ENCODE measurements around the gene CLK1.

Gene CLK1

DNA sequence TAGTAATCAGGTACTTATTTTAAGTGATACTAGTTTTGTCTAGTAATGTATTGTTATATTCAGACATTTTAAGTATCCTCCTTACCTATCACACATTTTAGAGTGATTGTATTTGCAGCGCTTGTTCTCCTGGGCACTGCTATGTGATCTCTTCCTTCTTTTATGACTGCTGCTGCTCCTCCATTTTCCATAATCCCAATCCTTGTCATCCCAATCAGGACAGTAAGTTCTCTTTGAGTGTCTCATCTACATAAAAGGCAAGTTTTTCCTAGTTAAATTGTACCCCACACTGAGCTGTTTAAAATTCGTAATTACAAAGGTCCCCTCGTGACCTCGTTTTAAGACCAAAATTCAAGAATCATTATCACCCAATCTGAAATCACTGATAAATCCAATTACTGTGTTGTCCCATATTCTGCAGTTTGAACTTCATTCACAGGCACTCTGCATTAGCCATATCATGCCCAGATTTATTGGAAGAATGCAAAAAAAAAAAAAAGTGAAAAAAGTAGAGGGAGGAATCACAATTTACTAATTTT lies 2.8 kb downstream of the CLK1 start:
- DNase-seq, result no peak
- H3K9me3 ChIP-seq, result no peaks in the 10 kb centered on the region
- peak overlapping the region; percentile 90 to 95 for H3K4me3 ChIP-seq
- peaks cover 0 to 61% (median 34%) of the 10 kb centered on the region in 4 donors for H3K4me1 ChIP-seq
- H3K27me3 ChIP-seq, result no peaks in the 10 kb centered on the region
- H3K36me3 ChIP-seq, result peaks cover 30 to 36% (median 35%) of the 10 kb centered on the region in 3 donors
- TF ChIP-seq, protein P1, sequence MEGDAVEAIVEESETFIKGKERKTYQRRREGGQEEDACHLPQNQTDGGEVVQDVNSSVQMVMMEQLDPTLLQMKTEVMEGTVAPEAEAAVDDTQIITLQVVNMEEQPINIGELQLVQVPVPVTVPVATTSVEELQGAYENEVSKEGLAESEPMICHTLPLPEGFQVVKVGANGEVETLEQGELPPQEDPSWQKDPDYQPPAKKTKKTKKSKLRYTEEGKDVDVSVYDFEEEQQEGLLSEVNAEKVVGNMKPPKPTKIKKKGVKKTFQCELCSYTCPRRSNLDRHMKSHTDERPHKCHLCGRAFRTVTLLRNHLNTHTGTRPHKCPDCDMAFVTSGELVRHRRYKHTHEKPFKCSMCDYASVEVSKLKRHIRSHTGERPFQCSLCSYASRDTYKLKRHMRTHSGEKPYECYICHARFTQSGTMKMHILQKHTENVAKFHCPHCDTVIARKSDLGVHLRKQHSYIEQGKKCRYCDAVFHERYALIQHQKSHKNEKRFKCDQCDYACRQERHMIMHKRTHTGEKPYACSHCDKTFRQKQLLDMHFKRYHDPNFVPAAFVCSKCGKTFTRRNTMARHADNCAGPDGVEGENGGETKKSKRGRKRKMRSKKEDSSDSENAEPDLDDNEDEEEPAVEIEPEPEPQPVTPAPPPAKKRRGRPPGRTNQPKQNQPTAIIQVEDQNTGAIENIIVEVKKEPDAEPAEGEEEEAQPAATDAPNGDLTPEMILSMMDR (IDR thresholded peaks at IDR 0.05), result no peak
- H3K27ac ChIP-seq, result peak overlapping the region; percentile 100
- intact Hi-C loops (cut with DNase I; ENCODE audit: low total_unique reads), result loop anchor here (5.0 kb wide), 1 partner anchor 49 kb away; the partner anchor contains the start of gene BZW1

DNA sequence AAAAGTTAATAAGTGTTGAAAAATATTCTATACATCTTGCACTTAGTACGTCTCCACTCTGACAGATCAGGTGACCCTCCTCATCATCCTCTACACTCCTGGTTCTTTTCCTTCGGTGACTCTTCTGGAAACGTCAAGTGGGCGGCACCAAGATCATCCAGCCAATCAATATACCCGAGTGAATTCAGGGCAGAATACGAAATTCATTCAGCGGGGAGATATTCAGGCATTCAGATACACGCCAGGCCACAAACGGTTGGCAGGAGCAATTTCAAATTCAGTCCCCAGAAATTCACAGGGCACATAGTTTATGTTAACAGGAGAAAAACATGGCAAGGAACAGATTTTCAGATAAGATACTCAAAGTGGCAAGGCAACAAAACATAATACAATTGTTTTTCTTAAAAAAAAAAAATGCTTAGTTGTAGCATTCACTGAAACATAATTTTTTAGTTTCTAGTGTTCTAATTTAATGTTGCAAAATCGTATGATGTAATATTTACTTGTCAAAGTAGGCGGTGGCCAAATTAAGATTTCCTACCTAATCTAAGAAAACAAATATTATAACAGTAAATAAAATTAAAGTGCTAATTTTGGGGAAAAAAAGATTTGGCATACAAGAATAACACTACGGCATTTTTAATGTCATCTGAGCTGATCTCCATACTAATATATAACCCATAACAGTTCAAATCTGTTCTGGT lies 4.2 kb downstream of the CLK1 start:
- Histone ChIP-seq H3K27ac (peak overlapping the region; percentile 100), H3K9me3 (no peaks in the 10 kb centered on the region), H3K4me3 (peak overlapping the region; percentile 90 to 95), H3K4me1 (peaks cover 0 to 69% (median 29%) of the 10 kb centered on the region in 4 donors), H3K36me3 (peaks cover 44 to 51% (median 49%) of the 10 kb centered on the region in 3 donors), H3K27me3 (no peaks in the 10 kb centered on the region)
- intact Hi-C loops (cut with DNase I; ENCODE audit: low total_unique reads), result loop anchor here (5.0 kb wide), 1 partner anchor 48 kb away; the partner anchor contains the start of gene BZW1
- peak in 1 of 2 donors; percentile 52 for DNase-seq
- TF ChIP-seq, protein P1 (IDR thresholded peaks at IDR 0.05), result no peak

GRCh38 chr2:200856806-200857205 lies 7.7 kb downstream of the CLK1 start:
- TF ChIP-seq, protein P1 (IDR thresholded peaks at IDR 0.05), result no peak
- DNase-seq, result no peak
- peaks cover 79 to 85% (median 84%) of the 10 kb centered on the region in 3 donors for H3K36me3 ChIP-seq
- peaks cover 0 to 67% (median 27%) of the 10 kb centered on the region in 4 donors for H3K4me1 ChIP-seq
- H3K9me3 ChIP-seq, result no peaks in the 10 kb centered on the region
- H3K27ac ChIP-seq, result no peak overlapping the region
- H3K4me3 ChIP-seq, result no peak overlapping the region
- intact Hi-C loops (cut with DNase I; ENCODE audit: low total_unique reads), result no loop called here
- no peaks in the 10 kb centered on the region for H3K27me3 ChIP-seq

- DNase-seq, result no peak
- no peaks in the 10 kb centered on the region for H3K9me3 ChIP-seq
- peaks cover 72 to 76% (median 75%) of the 10 kb centered on the region in 3 donors for H3K36me3 ChIP-seq
- peaks cover 0 to 25% (median 3%) of the 10 kb centered on the region in 4 donors for H3K4me1 ChIP-seq
- H3K4me3 ChIP-seq, result no peak overlapping the region
- H3K27me3 ChIP-seq, result no peaks in the 10 kb centered on the region
- H3K27ac ChIP-seq, result no peak overlapping the region
- TF ChIP-seq, protein P1 (IDR thresholded peaks at IDR 0.05), result no peak
- intact Hi-C loops (cut with DNase I; ENCODE audit: low total_unique reads), result no loop called here
Measured at GRCh38 chr2:200852605-200853004, 11.9 kb downstream of the CLK1 start.

- TF ChIP-seq, protein P1 (IDR thresholded peaks at IDR 0.05), result no peak
- Histone ChIP-seq H3K36me3 (peaks cover 62 to 66% (median 65%) of the 10 kb centered on the region in 3 donors), H3K9me3 (no peaks in the 10 kb centered on the region), H3K4me3 (no peak overlapping the region), H3K27me3 (no peaks in the 10 kb centered on the region), H3K27ac (no peak overlapping the region), H3K4me1 (peaks cover 0 to 15% (median 0%) of the 10 kb centered on the region in 4 donors)
- intact Hi-C loops (cut with DNase I; ENCODE audit: low total_unique reads), result no loop called here
- no peak for DNase-seq
Measured at GRCh38 chr2:200851398-200852248, 12.8 kb downstream of the CLK1 start.

Data from tibial artery (tissue), 4 donors.